Measurements from ENCODE around the gene C2orf15. TPM values are rescaled to one million over a fixed set of nuclear protein-coding genes. Genes with fewer than 3 reads are reported as not detected.

C2orf15 gene
- total and polyA plus RNA-seq, 10 of the 15 experiments (the other 5 are each of a cell fraction or from before 2014, with no cell fraction given): 1.4 to 3.4 (median 2.4) TPM

- ATAC-seq: no peak
- no TSS peak for BruUV-seq (replicated peaks)
These were observed 58.7 kb downstream of the C2orf15 start for GRCh38 chr2:99200076-99200800.

More at GRCh38 chr2:99200076-99200800, 58.7 kb downstream of the C2orf15 start:
- no peak for FAIRE-seq
- H3K27ac ChIP-seq (ENCODE audit: control insufficient read depth, insufficient read depth): no peak overlapping the region
- RAD21 ChIA-PET (ENCODE audit: unreplicated experiment): no interaction called here
- no peak overlapping the region for H3K4me2 ChIP-seq (ENCODE audit: control insufficient read depth, insufficient read depth)
- no peaks in the 10 kb centered on the region for H3K27me3 ChIP-seq (replicated peaks in 1 of 2; ENCODE audit: control insufficient read depth in 2 of 2, insufficient read depth in 2 of 2, low read length in 1 of 2)
- CTCF ChIA-PET: no interaction called here
- no peaks in the 10 kb centered on the region for H4K20me1 ChIP-seq (ENCODE audit: control insufficient read depth, insufficient read depth)
- H3K9me3 ChIP-seq (replicated peaks; ENCODE audit: control insufficient read depth, insufficient read depth, low read length): no peaks in the 10 kb centered on the region
- SMC1A ChIA-PET (ENCODE audit: uncharacterized antibody, unreplicated experiment): interaction anchor here (1.4 kb wide), 1 partner anchor 10 kb away, joined by 3 read pairs; no protein-coding TSS in a partner anchor
- in situ Hi-C loops (cut with MboI) (no loop called here), intact Hi-C loops (cut with micrococcal nuclease; ENCODE audit: unreplicated experiment) (no loop called here)
- H3K79me2 ChIP-seq (ENCODE audit: control insufficient read depth, insufficient read depth, low read length): no peaks in the 10 kb centered on the region
- TF ChIP-seq ETV6 (conservative IDR thresholded peaks at IDR 0.05 in 1 of 2, IDR thresholded peaks at IDR 0.05 in 1 of 2; ENCODE audit: borderline replicate concordance in 1 of 2, low read depth in 1 of 2) (no peak), CBX5 (IDR thresholded peaks at IDR 0.05; ENCODE audit: low read depth) (no peak), E2F8 (IDR thresholded peaks at IDR 0.05; ENCODE audit: low read depth, partially characterized antibody) (no peak), TARDBP (IDR thresholded peaks at IDR 0.05; ENCODE audit: borderline replicate concordance) (no peak), TCF3 (IDR thresholded peaks at IDR 0.05; ENCODE audit: borderline replicate concordance, insufficient read depth, low read depth, low read length) (no peak), E4F1 (IDR thresholded peaks at IDR 0.05; ENCODE audit: borderline replicate concordance, partially characterized antibody) (no peak), CHD4 (IDR thresholded peaks at IDR 0.05) (no peak), HCFC1 (IDR thresholded peaks at IDR 0.05; ENCODE audit: low read length) (no peak), SMAD1 (IDR thresholded peaks at IDR 0.05; ENCODE audit: low read depth, partially characterized antibody) (no peak), ZZZ3 (IDR thresholded peaks at IDR 0.05; ENCODE audit: control insufficient read depth, insufficient read length, low read depth) (no peak), FOXM1 (IDR thresholded peaks at IDR 0.05; ENCODE audit: low read depth, low read length) (no peak), NR2F1 (conservative IDR thresholded peaks at IDR 0.05) (no peak), ASH2L (IDR thresholded peaks at IDR 0.05; ENCODE audit: borderline replicate concordance, low read depth) (no peak), SUZ12 (IDR thresholded peaks at IDR 0.05; ENCODE audit: unreplicated experiment) (no peak), NRF1 (conservative IDR thresholded peaks at IDR 0.05; ENCODE audit: low read depth, low read length) (no peak), MTA3 (IDR thresholded peaks at IDR 0.05; ENCODE audit: borderline replicate concordance, low read length) (no peak)
- H3K36me3 ChIP-seq (ENCODE audit: control insufficient read depth in 2 of 2, insufficient read depth in 2 of 2, low read length in 1 of 2): peaks cover 1 to 12% of the 10 kb centered on the region in 2 experiments; a peak in 2 of 4 replicates
- no peak overlapping the region for H3K9ac ChIP-seq (ENCODE audit: control insufficient read depth, insufficient read depth, low read length)
- H3K4me3 ChIP-seq: no peak overlapping the region
- no peak overlapping the region for H2AFZ ChIP-seq (ENCODE audit: control insufficient read depth, low read depth, low read length)
- no peak for DNase-seq (ENCODE audit: low read depth, low spot score)
- POLR2A ChIA-PET: no interaction called here
- WGBS (ENCODE audit: insufficient coverage, insufficient replicate concordance, low lambda C conversion rate, missing lambda C conversion rate): 98% methylated on average over 7 of the region's 7 CpGs
- no peaks in the 10 kb centered on the region for H3K4me1 ChIP-seq (ENCODE audit: control insufficient read depth, insufficient read depth, low read length)
